HG03025 (cell line): ENCODE data around the gene AOAH.
"Not testable (repeated sequence)": the region's sequence is repeated elsewhere in the genome, so short reads cannot be mapped to it uniquely, and the experiment has no call there.

Experiments
- ATAC-seq: cut with Tn5 transposase; IDR thresholded peaks from one replicate; pipeline ENCODE4 v1.9.1; 2021; ENCODE audit warnings: mild to moderate bottlenecking, moderate library complexity; ENCODE audit not compliant: unreplicated experiment, low FRiP score

The AOAH gene

DNA sequence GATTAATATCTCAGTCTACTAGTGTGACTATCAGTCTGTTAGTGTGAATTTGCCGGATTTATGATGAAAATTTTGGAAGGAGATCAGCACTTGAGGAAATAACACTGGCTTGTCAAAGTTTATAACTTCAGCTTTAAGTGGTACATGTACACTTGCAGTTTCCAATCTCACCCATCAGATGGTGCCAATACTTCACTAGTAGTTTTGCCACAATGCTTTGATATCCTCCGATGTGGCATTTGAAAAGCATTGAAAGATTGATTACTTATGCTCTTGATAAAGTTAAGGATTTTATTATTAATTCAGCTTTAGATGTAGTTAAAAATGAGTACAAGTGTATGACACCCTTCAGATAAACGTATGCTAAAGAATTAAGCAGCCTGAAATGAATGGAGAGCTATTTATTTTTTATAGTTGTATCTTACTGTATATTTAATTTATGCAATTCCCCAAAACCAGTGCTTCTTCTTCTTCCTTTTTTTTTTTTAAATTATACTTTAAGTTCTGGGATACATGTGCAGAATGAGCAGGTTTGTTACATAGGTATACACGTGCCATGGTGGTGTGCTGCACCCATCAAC, 236.4 kb downstream of the AOAH start:
- no peak for ATAC-seq

- ATAC-seq, result no peak
Observed at GRCh38 chr7:36486336-36486735, 238.0 kb downstream of the AOAH start.

DNA sequence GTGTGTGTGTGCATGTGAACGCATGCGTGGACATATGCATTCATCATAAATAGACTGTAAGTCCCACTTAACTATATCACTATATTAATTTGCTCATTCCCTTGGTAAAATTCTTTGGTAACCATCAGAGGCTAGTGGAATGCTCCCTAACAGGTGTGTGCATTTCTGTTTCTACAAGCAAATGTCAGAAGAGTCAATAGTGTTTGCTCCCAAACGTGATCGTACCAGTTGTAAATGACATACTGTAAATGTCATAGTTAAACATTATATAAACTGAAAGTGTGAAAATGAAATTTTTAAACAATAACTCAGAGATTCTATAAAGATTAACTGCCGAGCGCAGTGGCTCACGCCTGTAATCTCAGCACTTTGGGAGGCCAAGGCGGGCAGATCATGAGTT, 240.0 kb downstream of the AOAH start:
- no peak for ATAC-seq

DNA sequence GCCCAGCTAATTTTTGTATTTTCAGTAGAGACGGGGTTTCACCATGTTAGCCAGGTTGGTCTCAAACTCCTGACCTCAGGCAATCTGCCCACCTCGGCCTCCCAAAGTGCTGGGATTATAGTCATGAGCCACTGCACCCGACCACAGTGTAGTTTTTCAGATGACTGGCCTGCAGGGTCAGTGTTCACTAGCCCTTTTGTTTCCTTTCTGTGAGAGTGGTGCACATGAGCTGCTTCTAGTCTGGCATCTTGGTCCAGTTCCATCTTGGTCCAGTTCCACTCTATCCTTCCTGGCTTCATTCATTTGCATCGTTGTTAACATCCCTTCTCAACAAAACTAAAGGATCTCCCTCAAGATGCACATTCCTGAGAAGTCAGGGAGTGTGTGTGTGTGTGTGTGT, 240.4 kb downstream of the AOAH start:
- ATAC-seq, result not testable (repeated sequence)

- ATAC-seq, result no peak
Observed at GRCh38 chr7:36478745-36479144, 245.5 kb downstream of the AOAH start.

DNA sequence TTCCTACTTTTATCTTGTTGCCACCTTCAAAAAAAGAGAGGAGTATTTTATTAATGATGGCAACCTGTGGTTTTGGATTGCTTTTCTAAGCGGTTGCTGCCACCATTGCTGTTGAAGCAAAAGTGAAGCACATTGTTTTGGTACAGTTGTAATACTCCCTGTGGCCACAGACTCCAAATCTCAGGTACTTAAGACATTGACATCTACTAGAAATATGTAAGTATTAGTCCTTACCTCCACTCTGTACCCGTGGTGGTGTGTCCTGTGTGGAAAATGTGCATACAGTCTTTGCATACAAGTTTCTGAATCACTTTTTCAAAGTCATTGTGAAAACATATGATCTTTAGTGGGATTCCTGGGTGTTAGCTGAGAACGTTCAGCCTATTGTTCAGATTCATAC, 248.9 kb downstream of the AOAH start:
- ATAC-seq, result no peak

DNA sequence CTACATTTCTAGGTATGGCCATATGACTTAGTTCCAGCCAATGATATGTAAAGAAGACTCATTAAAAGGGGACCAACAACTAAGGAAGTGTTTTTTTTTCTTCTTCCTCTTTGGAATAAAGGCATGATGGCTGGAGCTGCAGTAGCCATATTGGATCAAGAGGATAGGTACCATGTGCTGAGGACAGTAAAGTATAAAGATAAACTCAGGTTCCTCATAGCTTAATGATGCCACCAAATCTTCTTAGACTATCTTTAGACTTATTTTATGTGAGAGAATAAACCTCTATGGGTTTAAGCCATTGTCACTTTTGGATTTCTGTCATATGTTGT, 249.3 kb downstream of the AOAH start:
- ATAC-seq, result no peak

DNA sequence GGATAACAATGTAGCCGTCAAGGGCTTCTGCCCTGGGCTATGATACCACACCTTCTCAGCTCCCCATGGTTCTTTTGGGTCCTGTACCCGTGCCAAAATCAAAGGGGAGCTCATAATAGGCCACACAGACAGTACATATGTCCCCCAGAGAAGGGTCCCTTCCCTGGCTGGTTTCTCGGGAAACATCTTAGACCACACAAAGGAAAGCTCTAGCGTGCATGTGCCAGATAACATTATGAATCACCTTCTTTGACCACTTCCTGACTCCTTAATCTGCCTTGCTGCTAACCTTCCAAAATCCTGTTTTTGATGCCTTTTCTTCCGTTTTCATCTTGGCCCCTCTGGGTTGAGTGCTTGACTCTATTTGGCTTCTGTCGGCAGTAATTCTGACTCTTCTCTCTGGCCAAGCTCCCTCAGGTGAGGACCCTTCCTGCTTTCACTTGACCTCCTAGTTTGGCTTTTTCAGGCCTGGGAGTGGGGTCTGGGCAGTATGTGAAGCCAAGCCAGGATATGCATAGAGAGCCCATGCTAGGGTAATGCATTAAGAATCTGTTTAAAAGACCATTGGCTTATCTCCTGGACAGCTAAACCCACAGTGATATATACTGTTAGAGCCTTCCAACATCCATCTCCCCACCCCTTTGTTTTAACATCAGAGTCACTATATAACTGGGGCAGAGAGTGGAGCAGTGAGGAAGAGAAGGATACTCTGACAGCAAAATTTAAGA, 249.8 kb downstream of the AOAH start:
- no peak for ATAC-seq

DNA sequence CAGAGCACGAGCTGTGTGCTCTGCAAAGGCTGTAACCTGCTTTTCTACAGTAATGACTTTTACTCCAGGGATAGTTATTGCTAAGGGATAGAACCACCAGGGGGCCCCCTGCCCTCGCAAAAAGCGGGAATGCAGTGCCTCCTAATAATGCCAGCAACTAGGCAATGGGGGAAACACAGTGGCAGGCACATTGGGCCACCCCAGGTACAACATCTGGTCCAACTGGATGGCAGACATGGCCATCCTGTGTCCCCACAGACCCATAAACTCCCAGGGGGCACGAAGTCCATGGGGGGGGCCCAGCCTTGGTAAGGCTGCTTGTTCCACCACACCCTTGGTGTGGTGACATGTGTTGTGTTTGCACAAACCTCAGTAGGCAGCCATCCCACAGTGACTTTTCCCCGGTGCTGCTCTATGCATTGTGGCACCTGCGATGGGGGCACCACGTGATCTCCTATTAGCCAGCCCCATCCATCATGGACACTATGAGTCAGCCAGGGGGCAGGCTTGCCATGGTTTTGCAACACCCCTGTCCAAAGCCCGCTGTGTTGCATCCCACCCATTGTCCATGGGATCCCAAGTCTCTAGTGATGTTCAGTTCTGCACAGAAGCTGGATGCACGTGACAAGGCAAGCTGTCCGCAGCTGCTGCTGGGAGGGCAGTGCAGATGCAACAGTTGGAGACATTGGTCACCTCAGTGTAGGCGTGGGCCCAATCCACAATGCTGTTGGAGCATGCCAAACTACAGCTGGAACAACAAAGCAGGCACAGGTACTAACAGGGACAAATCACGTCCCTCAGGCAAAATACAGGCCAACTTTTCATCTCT, 250.6 kb downstream of the AOAH start:
- ATAC-seq, result no peak

DNA sequence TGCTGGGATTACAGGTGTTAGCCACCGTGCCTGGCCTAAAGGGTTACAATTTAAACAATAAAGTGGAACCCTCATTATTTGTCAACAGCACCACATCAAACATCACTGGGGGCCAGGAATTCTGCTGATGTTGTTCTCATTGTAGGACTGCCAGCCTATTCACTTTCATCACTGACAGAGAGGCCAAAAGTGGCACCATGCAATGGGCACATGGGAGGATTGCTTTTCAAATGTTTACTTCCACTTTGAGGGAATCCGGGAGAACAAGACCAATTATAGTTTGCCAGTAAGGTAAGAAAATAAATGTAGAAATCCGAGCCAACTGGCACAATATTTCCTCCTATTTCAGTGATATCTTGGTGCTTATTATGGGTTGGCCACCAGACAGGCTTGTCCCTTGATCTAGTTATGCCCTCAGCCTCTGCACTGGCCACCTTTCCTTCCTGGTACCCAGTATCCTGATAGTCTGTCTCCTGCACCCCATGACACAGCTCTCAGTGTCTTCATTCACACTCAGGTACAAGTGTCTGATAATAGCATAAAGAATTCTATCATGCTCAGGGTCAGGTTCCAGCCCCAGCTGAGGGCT, 252.1 kb downstream of the AOAH start:
- no peak for ATAC-seq

GRCh38 chr7:36469236-36469635, 255.1 kb downstream of the AOAH start:
- no peak for ATAC-seq

- ATAC-seq, result no peak
Observed at GRCh38 chr7:36468370-36469101, 255.8 kb downstream of the AOAH start.

GRCh38 chr7:36466001-36466400, 258.3 kb downstream of the AOAH start:
- not testable (repeated sequence) for ATAC-seq

DNA sequence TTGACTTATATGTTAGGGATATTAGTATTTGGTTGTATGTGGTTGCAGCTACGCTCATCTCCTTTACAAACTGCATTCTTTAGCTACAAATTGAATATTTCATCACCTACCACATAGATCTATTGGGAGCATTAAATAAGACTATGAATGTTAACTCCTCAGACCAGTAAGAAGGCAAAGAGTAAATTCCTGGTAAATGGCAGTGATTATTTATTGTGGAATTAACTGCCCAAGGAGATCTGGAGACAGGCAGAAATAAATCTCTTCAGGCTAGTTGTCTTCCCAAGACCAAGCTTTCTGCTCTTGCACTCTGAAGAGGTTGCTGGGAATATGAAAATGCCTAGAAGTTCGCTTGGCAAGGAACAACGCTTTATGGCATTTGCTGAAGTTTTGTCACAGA, 260.0 kb downstream of the AOAH start:
- no peak for ATAC-seq
